GM12874 (cell line): ENCODE measurements around the gene CFL1.

Experiments
- CTCF ChIP-seq: IDR thresholded peaks from 2 replicates; pipeline ENCODE4 v1.5.1; 2011; ENCODE audit warnings: low read depth, mild to moderate bottlenecking, control low read depth, low read length, moderate library complexity; ENCODE audit not compliant: insufficient read depth

CFL1 gene

DNA sequence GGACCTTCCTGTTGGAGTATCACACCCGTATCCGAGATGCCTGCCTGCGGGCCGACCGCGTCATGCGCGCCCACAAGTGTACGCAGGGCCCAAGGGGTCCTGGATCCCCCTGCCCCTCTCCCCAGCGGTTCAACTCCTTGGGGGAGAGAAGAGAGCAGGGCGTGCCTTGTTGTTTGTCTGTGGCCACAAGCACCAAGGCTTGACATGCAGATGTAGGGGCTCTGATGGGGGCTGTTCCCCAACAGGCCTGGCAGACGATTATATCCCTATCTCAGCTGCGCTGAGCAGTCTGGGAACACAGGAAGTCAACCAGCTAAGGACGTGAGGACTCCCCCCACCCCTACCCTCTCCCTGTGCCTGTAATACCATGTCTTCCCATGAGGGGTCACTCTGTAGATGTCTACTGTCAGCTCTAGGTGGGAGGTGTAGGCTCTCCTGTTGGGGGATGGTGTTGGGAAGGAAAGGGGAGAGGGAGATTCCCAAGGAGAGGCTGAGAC lies 6.8 kb downstream of the CFL1 start:
- peak; percentile 62 for TF ChIP-seq CTCF

- TF ChIP-seq CTCF: no peak
Measured at GRCh38 chr11:65850217-65851082, 7.5 kb downstream of the CFL1 start.

- TF ChIP-seq CTCF: no peak
Measured at GRCh38 chr11:65849771-65850216, 8.2 kb downstream of the CFL1 start.

- TF ChIP-seq CTCF: no peak
Measured at GRCh38 chr11:65849366-65849765, 8.6 kb downstream of the CFL1 start.

GRCh38 chr11:65847746-65848145 lies 10.2 kb downstream of the CFL1 start:
- no peak for TF ChIP-seq CTCF

GRCh38 chr11:65844231-65844872 lies 13.6 kb downstream of the CFL1 start:
- TF ChIP-seq CTCF: no peak

- TF ChIP-seq CTCF: no peak
Measured at GRCh38 chr11:65843811-65844210, 14.2 kb downstream of the CFL1 start.
